DOHH2 (cell line): ENCODE data around the gene COL4A1.
"Not testable (repeated sequence)": the region's sequence is repeated elsewhere in the genome, so short reads cannot be mapped to it uniquely, and the experiment has no call there.

Source experiments
- CTCF ChIP-seq: fragments of 200-600 bp; sonication (generic); IDR thresholded peaks from one replicate; pipeline ENCODE4 v1.5.1; 2014; ENCODE audit warnings: antibody characterized with exemption, mild to moderate bottlenecking, low read depth, low read length; ENCODE audit not compliant: poor library complexity, severe bottlenecking
- EZH2phosphoT487 ChIP-seq: fragments of 200-600 bp; sonication (generic); IDR thresholded peaks from 2 replicates; pipeline ENCODE4 v1.6.1; 2017; ENCODE audit warnings: borderline replicate concordance, mild to moderate bottlenecking, antibody characterized with exemption, low read length, moderate library complexity, mixed read lengths

GRCh38 chr13:110321573-110321972 lies 14.6 kb upstream of the COL4A1 start:
- TF ChIP-seq CTCF, EZH2phosphoT487: not testable (repeated sequence)
